A172 (cell line): ENCODE measurements around the gene MAML3. TPM values are rescaled to one million over a fixed set of nuclear protein-coding genes. Genes with fewer than 3 reads are reported as not detected.

Experiments
- DNase-seq: peaks from one replicate; pipeline ENCODE4 v3.0.0-alpha.2; 2015; ENCODE audit warnings: low spot score
- total RNA-seq: library from RNA; depleted of rRNA; stranded (reverse); fragments of >200 nt; shearing (Covaris generic); gene quantifications from 2 replicates; pipeline ENCODE4 v1.2.3, GENCODE V29; 2014

Gene MAML3
- total RNA-seq, 1 experiment from 2014 or later = 0.07 TPM

GRCh38 chr4:139900964-139901376 is 253.0 kb downstream of the MAML3 start:
- DNase-seq = no peak

- no peak for DNase-seq
These were observed 254.6 kb downstream of the MAML3 start for GRCh38 chr4:139899346-139899745.

- no peak for DNase-seq
These were observed 255.7 kb downstream of the MAML3 start for GRCh38 chr4:139898293-139898692.

- DNase-seq = no peak
These were observed 257.8 kb downstream of the MAML3 start for GRCh38 chr4:139896091-139896604.

GRCh38 chr4:139893801-139894200 is 260.2 kb downstream of the MAML3 start:
- no peak for DNase-seq

GRCh38 chr4:139892973-139893736 is 260.8 kb downstream of the MAML3 start:
- DNase-seq = no peak

- peak; percentile 30 for DNase-seq
These were observed 263.2 kb downstream of the MAML3 start for GRCh38 chr4:139890816-139891215.

GRCh38 chr4:139889901-139890300 is 264.1 kb downstream of the MAML3 start:
- no peak for DNase-seq

- DNase-seq = no peak
These were observed 264.7 kb downstream of the MAML3 start for GRCh38 chr4:139889264-139889663.

GRCh38 chr4:139887962-139888735 is 265.8 kb downstream of the MAML3 start:
- no peak for DNase-seq

GRCh38 chr4:139887376-139887802 is 266.6 kb downstream of the MAML3 start:
- no peak for DNase-seq

GRCh38 chr4:139886798-139887197 is 267.2 kb downstream of the MAML3 start:
- DNase-seq = no peak

GRCh38 chr4:139884438-139884837 is 269.5 kb downstream of the MAML3 start:
- no peak for DNase-seq

GRCh38 chr4:139880841-139881240 is 273.1 kb downstream of the MAML3 start:
- DNase-seq = no peak

GRCh38 chr4:139878050-139878449 is 275.9 kb downstream of the MAML3 start:
- DNase-seq = no peak

GRCh38 chr4:139876337-139876941 is 277.5 kb downstream of the MAML3 start:
- DNase-seq = no peak

- no peak for DNase-seq
These were observed 278.6 kb downstream of the MAML3 start for GRCh38 chr4:139875411-139875825.

GRCh38 chr4:139873111-139873860 is 280.7 kb downstream of the MAML3 start:
- DNase-seq = no peak

GRCh38 chr4:139872274-139872673 is 281.7 kb downstream of the MAML3 start:
- DNase-seq = peak; percentile 86

GRCh38 chr4:139869810-139870209 is 284.2 kb downstream of the MAML3 start:
- no peak for DNase-seq

GRCh38 chr4:139866276-139866962 is 287.6 kb downstream of the MAML3 start:
- DNase-seq = no peak
